Cerebellar cortex (tissue), 1 donor: ENCODE measurements around the gene SLC27A3.
"Not testable (repeated sequence)": the region's sequence is repeated elsewhere in the genome, so short reads cannot be mapped to it uniquely, and the experiment has no call there.

ENCODE experiments used
- DNase-seq: peaks from one replicate; pipeline ENCODE4 v3.0.0-alpha.2; 2015; ENCODE audit warnings: low spot score

The SLC27A3 gene

DNA sequence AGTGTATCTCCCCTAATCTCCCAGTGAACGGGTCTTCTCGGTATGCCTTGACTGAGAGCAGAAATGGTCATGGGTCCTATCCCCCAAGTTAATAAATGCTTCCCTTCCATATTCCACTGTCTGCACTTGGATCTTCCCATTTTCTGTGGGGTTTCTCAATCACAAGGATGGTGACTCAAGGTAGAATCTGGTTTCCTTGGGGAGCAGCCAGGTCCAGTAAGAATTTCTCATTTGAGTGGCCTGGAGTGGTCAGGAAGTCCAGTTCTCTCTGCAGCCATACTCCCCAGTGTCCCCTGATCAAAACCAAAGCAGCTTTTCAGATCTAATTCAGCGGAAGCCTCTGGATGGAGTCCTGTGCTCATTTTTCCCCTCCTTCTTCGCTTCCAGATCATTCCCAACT is 14.8 kb upstream of the SLC27A3 start:
- DNase-seq, result no peak

- no peak for DNase-seq
Measured at GRCh38 chr1:153763365-153764225, 11.6 kb upstream of the SLC27A3 start.

DNA sequence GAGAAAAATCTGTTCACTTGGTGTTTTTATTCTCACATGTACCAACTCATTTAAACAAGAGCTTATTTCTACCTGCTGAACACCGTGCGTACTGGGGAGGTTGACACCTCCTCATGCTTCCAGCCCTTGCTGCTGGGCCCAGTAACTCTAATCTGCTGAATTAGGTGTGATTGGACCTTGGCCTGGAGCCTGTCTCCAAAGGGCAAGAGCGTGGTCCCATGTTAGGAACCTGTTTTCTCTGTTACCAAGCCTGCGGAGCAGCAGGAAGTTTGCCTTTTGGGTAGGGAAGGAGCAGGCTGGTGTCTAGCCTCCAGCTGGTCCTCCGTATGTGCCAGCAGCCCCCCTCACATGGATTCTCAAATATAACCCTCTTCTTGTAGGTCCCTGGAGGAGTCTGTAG is 10.9 kb upstream of the SLC27A3 start:
- no peak for DNase-seq

GRCh38 chr1:153766663-153767062 is 8.5 kb upstream of the SLC27A3 start:
- not testable (repeated sequence) for DNase-seq

GRCh38 chr1:153767519-153767918 is 7.7 kb upstream of the SLC27A3 start:
- DNase-seq, result no peak

- no peak for DNase-seq
Measured at GRCh38 chr1:153768316-153769181, 6.7 kb upstream of the SLC27A3 start.

DNA sequence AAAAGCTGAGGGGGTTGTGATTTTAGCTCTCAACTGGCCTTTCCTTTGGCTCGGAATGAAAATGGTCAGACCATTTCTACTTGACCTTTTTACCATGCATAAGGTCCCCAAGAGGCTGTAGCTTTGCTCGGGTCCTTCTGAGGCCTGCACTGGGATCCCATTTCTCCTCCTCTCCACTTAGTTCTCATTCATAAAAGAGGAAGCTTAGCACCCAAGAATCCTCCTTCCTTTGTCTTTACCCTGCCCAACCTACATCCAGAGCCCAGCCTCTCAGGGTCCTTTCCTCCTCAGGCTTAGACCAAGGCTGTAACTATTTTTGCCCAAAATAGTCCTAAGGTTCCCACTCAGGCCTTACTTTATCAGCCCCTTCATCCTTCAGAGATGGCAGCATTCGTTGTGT is 6.0 kb upstream of the SLC27A3 start:
- no peak for DNase-seq

DNA sequence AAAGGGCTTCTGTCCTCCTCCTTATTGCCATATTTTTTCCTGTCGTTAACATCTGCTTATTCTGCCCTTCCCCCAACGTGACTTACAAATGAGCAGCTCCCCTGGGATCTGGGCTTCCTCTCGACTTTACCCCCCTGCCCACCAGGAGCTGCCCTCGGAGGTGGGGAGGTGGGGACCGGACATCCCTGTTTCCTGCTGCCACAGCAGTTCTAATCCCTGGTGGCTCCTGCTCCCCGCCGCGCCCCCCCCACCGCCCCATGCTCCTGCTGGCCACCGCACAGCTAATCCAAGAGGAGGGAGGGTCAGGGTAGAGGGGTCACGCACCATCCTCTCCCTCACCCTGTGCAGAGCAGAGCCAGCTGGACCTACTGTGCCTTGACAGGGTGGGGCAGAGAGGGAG is 4.4 kb upstream of the SLC27A3 start:
- no peak for DNase-seq

- no peak for DNase-seq
Measured at GRCh38 chr1:153771261-153771660, 3.9 kb upstream of the SLC27A3 start.

DNA sequence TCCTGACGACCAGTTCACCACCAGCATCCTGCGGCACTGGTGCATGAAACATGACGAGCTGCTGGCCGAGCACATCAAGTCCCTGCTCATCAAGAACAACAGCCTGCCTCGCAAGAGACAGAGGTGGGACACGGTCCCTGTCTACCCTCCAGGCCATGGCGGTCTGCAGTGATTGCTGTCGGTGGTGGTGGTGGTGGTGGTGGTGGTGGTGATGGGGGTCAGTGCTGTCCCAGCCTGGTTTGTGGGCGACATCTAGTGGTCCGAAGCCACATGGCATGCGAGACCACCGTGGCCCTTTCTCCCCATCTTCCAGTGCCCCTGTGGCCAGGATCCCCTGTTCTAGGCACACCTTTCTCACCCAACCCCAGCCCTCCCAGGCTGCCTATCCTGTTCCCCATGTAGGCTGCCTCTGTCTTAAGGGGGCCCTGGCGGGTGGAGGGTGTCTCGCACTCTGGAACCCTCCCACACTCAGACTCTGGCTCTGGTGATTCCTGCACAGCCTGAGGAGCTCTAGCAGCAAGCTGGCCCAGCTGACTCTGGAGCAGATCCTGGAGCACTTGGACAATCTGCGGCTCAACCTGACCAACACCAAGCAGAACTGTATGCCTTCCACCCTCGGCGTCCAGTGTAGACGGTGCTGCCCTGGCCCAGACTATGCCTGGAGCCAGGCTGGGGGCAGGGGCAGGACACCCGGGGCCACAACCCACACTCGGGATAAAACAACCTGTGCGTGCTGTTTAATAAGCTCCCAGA is 3.2 kb upstream of the SLC27A3 start:
- DNase-seq, result no peak

DNA sequence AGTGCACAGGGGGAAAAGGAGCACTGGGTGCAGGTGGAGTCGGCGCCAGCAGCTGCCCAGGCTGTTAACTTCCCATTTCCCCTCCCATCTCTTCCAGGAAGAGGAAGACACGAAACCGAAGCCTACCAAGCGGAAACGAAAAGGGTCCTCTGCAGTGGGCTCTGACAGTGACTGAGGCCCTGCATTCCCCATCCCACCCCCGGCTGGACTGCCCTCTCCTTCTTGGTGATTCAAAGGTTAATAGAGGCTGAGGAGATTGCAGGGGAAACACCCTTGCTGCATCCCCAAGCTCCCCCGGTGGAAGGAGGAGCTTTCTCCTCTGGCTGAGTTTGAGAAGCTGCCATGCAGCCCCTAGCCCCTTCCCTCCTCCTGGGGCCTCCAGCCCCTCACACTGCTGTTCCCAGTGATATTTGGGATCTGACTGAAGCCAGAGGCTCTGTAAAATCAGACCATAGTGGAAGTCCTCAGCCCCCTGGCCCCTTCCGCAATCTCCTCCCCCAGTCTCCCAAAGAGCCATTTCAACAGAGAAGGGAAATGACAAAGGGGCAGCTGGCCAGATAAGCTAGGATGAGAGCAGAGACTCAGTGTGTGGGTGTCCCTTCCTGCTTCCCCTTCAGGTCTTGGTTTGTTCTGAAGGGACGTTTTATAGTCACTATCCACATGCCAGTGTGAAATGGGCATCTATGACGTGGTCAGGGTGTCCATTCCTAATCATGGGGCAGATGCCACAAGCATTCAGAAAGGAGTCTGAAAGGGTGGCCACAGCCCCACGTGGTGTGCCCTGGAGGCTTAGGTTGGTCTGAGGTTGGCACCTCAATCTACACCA is 1.9 kb upstream of the SLC27A3 start:
- DNase-seq, result no peak

DNA sequence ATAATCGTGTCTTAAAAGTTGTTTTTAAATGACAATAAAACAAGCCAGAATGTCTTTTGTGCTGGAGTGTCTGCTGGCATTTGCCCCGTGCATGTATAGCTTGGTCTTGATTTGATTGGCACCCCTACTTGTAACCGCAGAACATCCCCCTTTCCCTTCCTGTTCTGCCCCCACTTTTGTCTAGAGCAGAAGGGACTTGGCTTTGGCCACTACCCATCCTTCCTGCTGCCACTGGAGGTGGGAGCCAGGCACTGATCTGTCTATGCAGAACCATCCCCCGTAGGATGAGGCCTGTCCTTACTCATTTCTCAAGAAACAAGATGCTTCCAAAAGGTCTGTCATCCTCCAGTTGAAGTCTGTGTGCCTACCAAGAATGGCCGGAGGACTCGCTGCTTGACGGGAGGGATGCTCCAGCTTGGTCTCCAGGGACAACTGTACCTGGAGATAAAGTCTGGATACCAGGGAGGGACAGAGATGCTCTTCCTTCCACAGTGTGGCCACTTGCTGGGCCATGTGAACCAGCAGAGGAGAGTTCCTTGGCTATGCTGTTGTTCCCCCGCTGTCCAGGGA is 1.1 kb upstream of the SLC27A3 start:
- DNase-seq, result no peak

GRCh38 chr1:153775458-153776327 is 486 bp downstream of the SLC27A3 start:
- DNase-seq, result peak; percentile 58

DNA sequence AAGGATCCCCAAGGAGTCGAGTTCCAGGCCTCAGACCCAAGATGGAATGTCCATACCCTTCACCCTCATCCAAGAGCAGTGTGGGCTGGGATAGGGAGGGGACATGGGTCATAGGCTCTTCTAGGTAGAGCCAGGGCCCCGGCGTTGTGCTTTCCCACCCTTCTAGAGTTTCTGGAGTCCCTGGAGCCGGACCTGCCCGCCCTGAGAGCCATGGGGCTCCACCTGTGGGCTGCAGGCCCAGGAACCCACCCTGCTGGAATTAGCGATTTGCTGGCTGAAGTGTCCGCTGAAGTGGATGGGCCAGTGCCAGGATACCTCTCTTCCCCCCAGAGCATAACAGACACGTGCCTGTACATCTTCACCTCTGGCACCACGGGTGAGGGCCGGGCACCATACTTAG is 1.1 kb downstream of the SLC27A3 start:
- DNase-seq, result no peak

GRCh38 chr1:153776845-153777370 is 1.7 kb downstream of the SLC27A3 start:
- no peak for DNase-seq

DNA sequence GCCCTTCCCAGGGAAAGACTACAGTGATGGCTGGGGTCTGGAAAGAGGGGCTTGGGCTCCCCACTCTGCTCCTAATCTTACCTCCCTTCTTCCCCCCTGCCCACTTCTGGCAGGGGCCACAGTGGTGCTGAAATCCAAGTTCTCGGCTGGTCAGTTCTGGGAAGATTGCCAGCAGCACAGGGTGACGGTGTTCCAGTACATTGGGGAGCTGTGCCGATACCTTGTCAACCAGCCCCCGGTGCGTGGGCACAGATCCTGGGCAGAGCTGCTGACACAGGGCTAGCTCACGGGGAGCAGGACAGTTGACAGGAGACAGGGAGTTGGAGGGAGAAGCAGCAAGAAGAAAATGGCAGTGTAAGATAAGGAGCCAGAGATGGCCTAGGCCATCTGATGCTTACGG is 2.4 kb downstream of the SLC27A3 start:
- DNase-seq, result peak; percentile 38

- DNase-seq, result peak; percentile 36
Measured at GRCh38 chr1:153778051-153778823, 3.0 kb downstream of the SLC27A3 start.

DNA sequence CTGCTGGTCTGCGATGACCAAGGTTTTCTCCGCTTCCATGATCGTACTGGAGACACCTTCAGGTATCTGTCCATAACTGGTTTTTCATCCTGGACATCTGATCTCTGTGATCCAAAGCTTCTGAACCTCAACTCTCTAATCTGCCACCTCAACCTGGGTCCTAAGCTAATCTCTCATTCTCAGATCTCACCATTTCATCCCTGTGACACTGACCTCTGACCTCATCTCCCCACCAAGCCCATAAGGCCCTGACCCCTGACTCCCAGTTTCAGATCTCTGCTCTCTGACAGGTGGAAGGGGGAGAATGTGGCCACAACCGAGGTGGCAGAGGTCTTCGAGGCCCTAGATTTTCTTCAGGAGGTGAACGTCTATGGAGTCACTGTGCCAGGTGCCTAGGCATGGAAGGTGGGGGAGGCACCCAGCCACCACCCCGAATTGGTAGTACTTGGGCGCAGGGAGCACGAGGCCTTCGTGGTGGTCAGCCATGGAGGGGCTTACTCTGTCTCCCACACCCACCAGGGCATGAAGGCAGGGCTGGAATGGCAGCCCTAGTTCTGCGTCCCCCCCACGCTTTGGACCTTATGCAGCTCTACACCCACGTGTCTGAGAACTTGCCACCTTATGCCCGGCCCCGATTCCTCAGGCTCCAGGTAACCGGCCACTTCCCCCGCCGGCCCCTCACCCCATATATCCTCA is 3.8 kb downstream of the SLC27A3 start:
- DNase-seq, result no peak
